Measurements from ENCODE around the gene WNT9B. TPM values are rescaled to one million over a fixed set of nuclear protein-coding genes. Genes with fewer than 3 reads are reported as not detected.

The WNT9B gene
- total RNA-seq, 4 donors from 2014 or later, result not detected

DNA sequence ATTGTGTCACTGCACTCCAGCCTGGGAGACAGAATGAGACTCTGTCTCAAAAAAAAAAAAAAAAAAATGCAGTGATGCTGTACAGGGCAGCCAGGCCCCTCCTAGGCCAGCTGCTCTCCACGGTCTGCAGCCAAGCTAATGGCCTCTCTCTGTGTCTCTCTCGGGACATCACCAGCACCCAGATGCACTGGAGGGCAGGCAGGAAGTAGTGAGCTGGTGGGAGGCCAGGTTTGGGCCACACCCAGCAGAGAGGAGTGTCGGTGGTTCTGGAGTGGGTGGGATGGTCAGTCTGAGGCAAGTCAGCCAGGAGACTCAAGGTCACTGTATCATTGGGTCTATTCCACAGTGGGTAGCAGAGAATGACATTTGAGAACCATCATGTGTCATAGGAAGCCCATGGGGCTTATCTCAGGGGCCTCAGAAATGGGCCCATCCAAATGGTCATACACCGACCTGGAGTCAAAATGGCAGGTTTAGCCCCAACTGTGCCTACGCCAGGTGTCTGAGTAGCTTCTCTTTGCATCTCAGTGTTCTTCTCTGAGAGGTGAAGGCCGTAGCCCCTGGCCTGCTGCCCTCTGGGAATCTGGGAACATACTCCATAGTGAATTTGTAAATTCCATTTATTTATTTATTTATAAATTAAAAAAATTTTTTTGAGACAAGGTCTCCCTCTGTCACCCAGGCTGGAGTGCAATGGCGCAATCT is 22.7 kb downstream of the WNT9B start:
- in situ Hi-C loops (cut with MboI; ENCODE audit: low pct_ligation_motif_present in 1 of 4, low pct_unique_long_range_greater_than_20kb in 1 of 4, low sequenced_read_pairs in 3 of 4), result no loop called here
- Histone ChIP-seq H3K4me1 (peaks cover 0 to 10% (median 2%) of the 10 kb centered on the region in 4 donors), H3K4me3 (no peak overlapping the region), H3K9me3 (no peaks in the 10 kb centered on the region), H3K36me3 (no peaks in the 10 kb centered on the region), H3K27ac (no peak overlapping the region), H3K27me3 (no peaks in the 10 kb centered on the region)
- intact Hi-C loops (cut with DNase I; ENCODE audit: low total_unique reads), result no loop called here
- WGBS, 2 donors (ENCODE audit: low coverage in 1 of 2), result 69 to 100% methylated on average over 1 to 7 of the region's 7 CpGs
- DNase-seq, result no peak
- TF ChIP-seq, protein P1, sequence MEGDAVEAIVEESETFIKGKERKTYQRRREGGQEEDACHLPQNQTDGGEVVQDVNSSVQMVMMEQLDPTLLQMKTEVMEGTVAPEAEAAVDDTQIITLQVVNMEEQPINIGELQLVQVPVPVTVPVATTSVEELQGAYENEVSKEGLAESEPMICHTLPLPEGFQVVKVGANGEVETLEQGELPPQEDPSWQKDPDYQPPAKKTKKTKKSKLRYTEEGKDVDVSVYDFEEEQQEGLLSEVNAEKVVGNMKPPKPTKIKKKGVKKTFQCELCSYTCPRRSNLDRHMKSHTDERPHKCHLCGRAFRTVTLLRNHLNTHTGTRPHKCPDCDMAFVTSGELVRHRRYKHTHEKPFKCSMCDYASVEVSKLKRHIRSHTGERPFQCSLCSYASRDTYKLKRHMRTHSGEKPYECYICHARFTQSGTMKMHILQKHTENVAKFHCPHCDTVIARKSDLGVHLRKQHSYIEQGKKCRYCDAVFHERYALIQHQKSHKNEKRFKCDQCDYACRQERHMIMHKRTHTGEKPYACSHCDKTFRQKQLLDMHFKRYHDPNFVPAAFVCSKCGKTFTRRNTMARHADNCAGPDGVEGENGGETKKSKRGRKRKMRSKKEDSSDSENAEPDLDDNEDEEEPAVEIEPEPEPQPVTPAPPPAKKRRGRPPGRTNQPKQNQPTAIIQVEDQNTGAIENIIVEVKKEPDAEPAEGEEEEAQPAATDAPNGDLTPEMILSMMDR (IDR thresholded peaks at IDR 0.05), result no peak
- TF ChIP-seq POLR2AphosphoS5 (IDR thresholded peaks at IDR 0.05) (no peak), POLR2A (IDR thresholded peaks at IDR 0.05) (no peak)

DNA sequence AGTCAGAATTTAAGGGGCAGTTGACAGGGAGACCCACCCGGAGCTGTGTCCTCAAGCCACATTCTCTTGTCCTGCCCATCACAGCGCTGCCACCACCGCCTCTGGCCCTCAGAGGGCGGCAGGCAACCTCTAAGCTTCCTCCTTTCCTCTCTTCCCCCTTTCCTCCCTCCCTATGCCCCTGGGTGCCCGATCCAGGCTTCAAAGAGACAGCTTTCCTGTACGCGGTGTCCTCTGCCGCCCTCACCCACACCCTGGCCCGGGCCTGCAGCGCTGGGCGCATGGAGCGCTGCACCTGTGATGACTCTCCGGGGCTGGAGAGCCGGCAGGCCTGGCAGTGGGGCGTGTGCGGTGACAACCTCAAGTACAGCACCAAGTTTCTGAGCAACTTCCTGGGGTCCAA is 23.5 kb downstream of the WNT9B start:
- no peaks in the 10 kb centered on the region for H3K36me3 ChIP-seq
- DNase-seq, result no peak

DNA sequence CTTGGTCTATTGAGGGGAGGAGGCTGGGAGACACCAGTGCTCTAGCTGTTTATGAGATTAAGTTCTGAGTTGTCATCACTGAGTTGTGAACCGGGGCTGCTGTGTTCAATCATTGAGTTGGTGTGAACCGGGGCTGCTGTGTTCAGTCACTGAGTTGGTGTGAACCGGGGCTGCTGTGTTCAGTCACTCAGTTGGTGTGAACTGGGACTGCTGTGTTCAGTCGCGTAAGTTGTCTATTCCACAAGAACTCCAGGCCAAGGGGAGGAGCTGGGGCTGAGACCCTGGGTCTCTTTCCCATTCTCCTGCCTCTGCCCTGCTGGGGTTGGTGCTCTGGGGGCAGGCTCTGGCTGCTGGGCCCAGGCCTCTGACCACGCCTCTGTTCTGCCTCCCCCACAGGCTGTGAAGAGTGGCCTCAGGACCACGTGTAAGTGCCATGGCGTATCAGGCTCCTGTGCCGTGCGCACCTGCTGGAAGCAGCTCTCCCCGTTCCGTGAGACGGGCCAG is 24.5 kb downstream of the WNT9B start:
- H3K4me1 ChIP-seq, result peaks cover 0 to 4% (median 0%) of the 10 kb centered on the region in 4 donors
- DNase-seq, result no peak
- no peak overlapping the region for H3K27ac ChIP-seq
- no peak overlapping the region for H3K4me3 ChIP-seq
- in situ Hi-C loops (cut with MboI; ENCODE audit: low pct_ligation_motif_present in 1 of 4, low pct_unique_long_range_greater_than_20kb in 1 of 4, low sequenced_read_pairs in 3 of 4), result no loop called here
- TF ChIP-seq EP300 (IDR thresholded peaks at IDR 0.05; ENCODE audit: low read depth) (no peak), POLR2AphosphoS5 (IDR thresholded peaks at IDR 0.05) (no peak)
- TF ChIP-seq, protein P1 (IDR thresholded peaks at IDR 0.05), result no peak
- 86 to 92% methylated on average over 2 to 10 of the region's 13 CpGs for WGBS, 2 donors (ENCODE audit: low coverage in 1 of 2)
- no peaks in the 10 kb centered on the region for H3K27me3 ChIP-seq
- intact Hi-C loops (cut with DNase I; ENCODE audit: low total_unique reads), result no loop called here
- no peaks in the 10 kb centered on the region for H3K36me3 ChIP-seq
- H3K9me3 ChIP-seq, result no peaks in the 10 kb centered on the region

More for the DNA sequence above, 23.5 kb downstream of the WNT9B start:
- intact Hi-C loops (cut with DNase I; ENCODE audit: low total_unique reads), result no loop called here
- Histone ChIP-seq H3K4me3 (no peak overlapping the region), H3K27ac (no peak overlapping the region), H3K9me3 (no peaks in the 10 kb centered on the region), H3K4me1 (peaks cover 0 to 10% (median 2%) of the 10 kb centered on the region in 4 donors), H3K27me3 (no peaks in the 10 kb centered on the region)
- no peak for TF ChIP-seq POLR2AphosphoS5 (IDR thresholded peaks at IDR 0.05)
- TF ChIP-seq EP300 (IDR thresholded peaks at IDR 0.05; ENCODE audit: low read depth), result no peak
- TF ChIP-seq, protein P1 (IDR thresholded peaks at IDR 0.05), result no peak
- TF ChIP-seq POLR2A (IDR thresholded peaks at IDR 0.05), result no peak
- in situ Hi-C loops (cut with MboI; ENCODE audit: low pct_ligation_motif_present in 1 of 4, low pct_unique_long_range_greater_than_20kb in 1 of 4, low sequenced_read_pairs in 3 of 4), result no loop called here
- 85% methylated on average over 16 of the region's 16 CpGs; no CpG with 5 or more reads in 1 of the 2 donors for WGBS, 2 donors (ENCODE audit: low coverage in 1 of 2)

DNA sequence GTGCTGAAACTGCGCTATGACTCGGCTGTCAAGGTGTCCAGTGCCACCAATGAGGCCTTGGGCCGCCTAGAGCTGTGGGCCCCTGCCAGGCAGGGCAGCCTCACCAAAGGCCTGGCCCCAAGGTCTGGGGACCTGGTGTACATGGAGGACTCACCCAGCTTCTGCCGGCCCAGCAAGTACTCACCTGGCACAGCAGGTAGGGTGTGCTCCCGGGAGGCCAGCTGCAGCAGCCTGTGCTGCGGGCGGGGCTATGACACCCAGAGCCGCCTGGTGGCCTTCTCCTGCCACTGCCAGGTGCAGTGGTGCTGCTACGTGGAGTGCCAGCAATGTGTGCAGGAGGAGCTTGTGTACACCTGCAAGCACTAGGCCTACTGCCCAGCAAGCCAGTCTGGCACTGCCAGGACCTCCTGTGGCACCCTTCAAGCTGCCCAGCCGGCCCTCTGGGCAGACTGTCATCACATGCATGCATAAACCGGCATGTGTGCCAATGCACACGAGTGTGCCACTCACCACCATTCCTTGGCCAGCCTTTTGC is 25.0 kb downstream of the WNT9B start:
- intact Hi-C loops (cut with DNase I; ENCODE audit: low total_unique reads) (no loop called here), in situ Hi-C loops (cut with MboI; ENCODE audit: low pct_ligation_motif_present in 1 of 4, low pct_unique_long_range_greater_than_20kb in 1 of 4, low sequenced_read_pairs in 3 of 4) (no loop called here)
- Histone ChIP-seq H3K4me3 (no peak overlapping the region), H3K27me3 (no peaks in the 10 kb centered on the region), H3K9me3 (no peaks in the 10 kb centered on the region), H3K27ac (no peak overlapping the region), H3K36me3 (no peaks in the 10 kb centered on the region), H3K4me1 (no peaks in the 10 kb centered on the region)
- peak; percentile 75 for DNase-seq
- TF ChIP-seq, protein P1 (IDR thresholded peaks at IDR 0.05), result peak; percentile 45 to 82 (median 66)
- no peak for TF ChIP-seq POLR2AphosphoS5 (IDR thresholded peaks at IDR 0.05)
- WGBS, 2 donors (ENCODE audit: low coverage in 1 of 2), result 59% methylated on average over 10 of the region's 12 CpGs; no CpG with 5 or more reads in 1 of the 2 donors
